ENCODE measurements around the gene ACSF2.

ACSF2 gene

DNA sequence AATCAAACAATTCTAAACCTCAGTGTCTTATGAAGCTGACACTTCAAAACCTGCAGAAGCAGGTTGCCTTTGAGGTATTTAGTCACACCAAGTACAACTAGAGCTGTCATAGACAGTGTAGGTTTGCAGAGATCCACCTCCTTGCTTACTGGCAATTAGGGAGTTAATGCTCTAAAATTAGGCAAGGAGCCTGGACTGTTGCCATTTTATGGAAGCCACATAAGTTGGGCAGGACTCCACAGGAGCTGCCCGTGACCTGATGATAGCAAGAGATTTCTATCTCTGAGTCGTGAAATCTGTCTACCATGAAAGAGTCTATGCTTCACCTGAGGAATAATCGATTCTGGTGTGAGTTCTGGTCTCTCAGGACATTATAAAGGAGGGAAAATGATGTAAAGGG lies 44.1 kb upstream of the ACSF2 start:
- TF ChIP-seq, protein P1, sequence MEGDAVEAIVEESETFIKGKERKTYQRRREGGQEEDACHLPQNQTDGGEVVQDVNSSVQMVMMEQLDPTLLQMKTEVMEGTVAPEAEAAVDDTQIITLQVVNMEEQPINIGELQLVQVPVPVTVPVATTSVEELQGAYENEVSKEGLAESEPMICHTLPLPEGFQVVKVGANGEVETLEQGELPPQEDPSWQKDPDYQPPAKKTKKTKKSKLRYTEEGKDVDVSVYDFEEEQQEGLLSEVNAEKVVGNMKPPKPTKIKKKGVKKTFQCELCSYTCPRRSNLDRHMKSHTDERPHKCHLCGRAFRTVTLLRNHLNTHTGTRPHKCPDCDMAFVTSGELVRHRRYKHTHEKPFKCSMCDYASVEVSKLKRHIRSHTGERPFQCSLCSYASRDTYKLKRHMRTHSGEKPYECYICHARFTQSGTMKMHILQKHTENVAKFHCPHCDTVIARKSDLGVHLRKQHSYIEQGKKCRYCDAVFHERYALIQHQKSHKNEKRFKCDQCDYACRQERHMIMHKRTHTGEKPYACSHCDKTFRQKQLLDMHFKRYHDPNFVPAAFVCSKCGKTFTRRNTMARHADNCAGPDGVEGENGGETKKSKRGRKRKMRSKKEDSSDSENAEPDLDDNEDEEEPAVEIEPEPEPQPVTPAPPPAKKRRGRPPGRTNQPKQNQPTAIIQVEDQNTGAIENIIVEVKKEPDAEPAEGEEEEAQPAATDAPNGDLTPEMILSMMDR (IDR thresholded peaks at IDR 0.05; ENCODE audit: poor library complexity, severe bottlenecking) = no peak
- no peaks in the 10 kb centered on the region for H3K9me3 ChIP-seq (ENCODE audit: severe bottlenecking)
- no peaks in the 10 kb centered on the region for H3K4me1 ChIP-seq (ENCODE audit: insufficient read depth, poor library complexity, severe bottlenecking)
- no peak overlapping the region for H3K4me3 ChIP-seq (ENCODE audit: severe bottlenecking)
- H3K27me3 ChIP-seq (ENCODE audit: insufficient read depth, poor library complexity, severe bottlenecking) = no peaks in the 10 kb centered on the region
- no peak for DNase-seq (ENCODE audit: low spot score)
- ATAC-seq (ENCODE audit: low read depth) = no peak
- H3K36me3 ChIP-seq (ENCODE audit: low read depth) = peaks cover 95% of the 10 kb centered on the region
- H3K27ac ChIP-seq (ENCODE audit: poor library complexity, severe bottlenecking) = no peak overlapping the region

DNA sequence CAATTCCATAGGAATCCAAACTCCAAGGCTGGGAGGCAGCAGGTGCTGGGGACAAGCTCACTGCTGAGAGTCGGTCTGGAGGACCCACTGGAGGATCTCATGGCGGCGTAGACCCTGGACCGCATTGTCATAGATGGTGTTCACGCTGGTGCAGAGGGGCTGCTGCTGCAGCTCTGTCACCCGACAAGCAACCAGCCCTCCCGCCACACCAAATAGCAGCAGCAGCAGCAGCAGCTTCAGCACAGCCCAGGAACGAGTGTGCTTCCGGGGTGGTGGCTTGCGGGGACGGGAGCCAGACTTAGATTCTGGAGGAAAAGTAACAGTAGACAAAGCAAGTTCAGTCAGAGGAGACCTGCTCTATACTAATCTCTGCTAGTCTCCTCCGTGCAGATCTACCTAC lies 43.1 kb upstream of the ACSF2 start:
- no peaks in the 10 kb centered on the region for H3K9me3 ChIP-seq (ENCODE audit: severe bottlenecking)
- no peak overlapping the region for H3K27ac ChIP-seq (ENCODE audit: poor library complexity, severe bottlenecking)
- H3K4me1 ChIP-seq (ENCODE audit: insufficient read depth, poor library complexity, severe bottlenecking) = no peaks in the 10 kb centered on the region
- DNase-seq (ENCODE audit: low spot score) (no peak), ATAC-seq (ENCODE audit: low read depth) (no peak)
- no peaks in the 10 kb centered on the region for H3K27me3 ChIP-seq (ENCODE audit: insufficient read depth, poor library complexity, severe bottlenecking)
- H3K36me3 ChIP-seq (ENCODE audit: low read depth) = peaks cover 99% of the 10 kb centered on the region
- TF ChIP-seq, protein P1 (IDR thresholded peaks at IDR 0.05; ENCODE audit: poor library complexity, severe bottlenecking) = no peak
- no peak overlapping the region for H3K4me3 ChIP-seq (ENCODE audit: severe bottlenecking)

GRCh38 chr17:50386510-50386909 lies 39.5 kb upstream of the ACSF2 start:
- DNase-seq (ENCODE audit: low spot score) (no peak), ATAC-seq (ENCODE audit: low read depth) (no peak)
- Histone ChIP-seq H3K27me3 (ENCODE audit: insufficient read depth, poor library complexity, severe bottlenecking) (no peaks in the 10 kb centered on the region), H3K4me1 (ENCODE audit: insufficient read depth, poor library complexity, severe bottlenecking) (peaks cover 5% of the 10 kb centered on the region), H3K36me3 (ENCODE audit: low read depth) (peaks cover 99% of the 10 kb centered on the region), H3K4me3 (ENCODE audit: severe bottlenecking) (no peak overlapping the region), H3K9me3 (ENCODE audit: severe bottlenecking) (no peaks in the 10 kb centered on the region), H3K27ac (ENCODE audit: poor library complexity, severe bottlenecking) (no peak overlapping the region)
- TF ChIP-seq, protein P1 (IDR thresholded peaks at IDR 0.05; ENCODE audit: poor library complexity, severe bottlenecking) = no peak

DNA sequence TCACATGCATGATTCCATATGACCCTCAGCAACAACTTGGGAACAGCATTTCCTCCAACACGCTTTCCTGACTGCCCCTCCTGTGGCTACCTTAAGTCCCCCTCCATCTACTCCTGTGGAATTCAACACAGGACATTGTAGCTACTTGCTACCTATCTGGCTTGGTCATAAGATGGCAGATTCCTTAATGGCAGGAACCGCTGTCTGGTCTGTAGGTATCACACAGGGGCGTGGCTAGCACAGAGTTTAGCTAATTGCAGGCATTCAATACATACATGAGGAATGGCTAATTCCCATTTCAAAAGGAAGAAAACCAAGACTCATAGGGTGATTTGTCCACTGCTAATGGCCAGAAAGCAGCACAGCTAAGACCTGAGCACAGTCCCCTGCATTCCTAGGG lies 37.3 kb upstream of the ACSF2 start:
- ATAC-seq (ENCODE audit: low read depth) = no peak
- Histone ChIP-seq H3K27me3 (ENCODE audit: insufficient read depth, poor library complexity, severe bottlenecking) (no peaks in the 10 kb centered on the region), H3K9me3 (ENCODE audit: severe bottlenecking) (no peaks in the 10 kb centered on the region), H3K4me3 (ENCODE audit: severe bottlenecking) (no peak overlapping the region), H3K36me3 (ENCODE audit: low read depth) (peaks cover 98% of the 10 kb centered on the region), H3K4me1 (ENCODE audit: insufficient read depth, poor library complexity, severe bottlenecking) (peaks cover 18% of the 10 kb centered on the region), H3K27ac (ENCODE audit: poor library complexity, severe bottlenecking) (no peak overlapping the region)
- no peak for DNase-seq (ENCODE audit: low spot score)
- TF ChIP-seq, protein P1 (IDR thresholded peaks at IDR 0.05; ENCODE audit: poor library complexity, severe bottlenecking) = no peak

DNA sequence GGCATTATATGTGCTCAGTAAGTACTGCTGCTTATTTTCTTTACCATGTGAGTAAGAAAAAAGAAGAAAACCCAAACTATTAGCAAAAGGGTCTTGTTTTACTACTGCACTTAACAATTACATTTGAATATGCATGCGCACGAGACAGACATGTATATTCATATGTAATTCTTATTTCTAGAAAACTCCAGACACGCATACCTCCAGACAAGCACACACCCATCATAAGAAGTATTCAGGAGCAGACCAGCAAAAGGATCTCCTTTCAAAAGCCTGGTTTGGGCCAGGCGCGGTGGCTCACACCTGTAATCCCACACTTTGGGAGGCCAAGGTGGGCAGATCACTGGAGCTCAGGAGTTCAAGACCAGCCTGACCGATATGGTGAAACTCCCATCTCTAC lies 36.5 kb upstream of the ACSF2 start:
- H3K4me3 ChIP-seq (ENCODE audit: severe bottlenecking) = no peak overlapping the region
- H3K9me3 ChIP-seq (ENCODE audit: severe bottlenecking) = no peaks in the 10 kb centered on the region
- TF ChIP-seq, protein P1 (IDR thresholded peaks at IDR 0.05; ENCODE audit: poor library complexity, severe bottlenecking) = no peak
- H3K36me3 ChIP-seq (ENCODE audit: low read depth) = peaks cover 98% of the 10 kb centered on the region
- H3K4me1 ChIP-seq (ENCODE audit: insufficient read depth, poor library complexity, severe bottlenecking) = peaks cover 18% of the 10 kb centered on the region
- H3K27me3 ChIP-seq (ENCODE audit: insufficient read depth, poor library complexity, severe bottlenecking) = no peaks in the 10 kb centered on the region
- no peak for ATAC-seq (ENCODE audit: low read depth)
- H3K27ac ChIP-seq (ENCODE audit: poor library complexity, severe bottlenecking) = no peak overlapping the region
- DNase-seq (ENCODE audit: low spot score) = no peak

Measured in RWPE2 (cell line).